ENCODE results near the gene HAUS3. TPM values are rescaled to one million over a fixed set of nuclear protein-coding genes. Genes with fewer than 3 reads are reported as not detected.

HAUS3 gene
- total RNA-seq, 1 experiment from 2014 or later: 9.5 TPM

GRCh38 chr4:2179717-2180116 lies 62.2 kb downstream of the HAUS3 start:
- DNase-seq (no peak), ATAC-seq (no peak)
- POLR2A ChIA-PET (ENCODE audit: unreplicated experiment): no interaction called here
- Histone ChIP-seq H3K4me2 (ENCODE audit: low read length) (no peak overlapping the region), H3K9me3 (ENCODE audit: low read length) (no peaks in the 10 kb centered on the region), H3F3A (ENCODE audit: low read length, unreplicated experiment) (no peaks in the 10 kb centered on the region), H3K27ac (ENCODE audit: low read length) (no peak overlapping the region), H3K4me1 (ENCODE audit: insufficient read depth, low read length) (no peaks in the 10 kb centered on the region), H3K27me3 (ENCODE audit: low read length) (no peaks in the 10 kb centered on the region), H3K4me3 (ENCODE audit: low read length) (no peak overlapping the region), H3K36me3 (ENCODE audit: low read depth, low read length) (no peaks in the 10 kb centered on the region), H2AFZ (ENCODE audit: low read length) (no peak overlapping the region), H4K20me1 (ENCODE audit: low read length) (no peaks in the 10 kb centered on the region), H3K9ac (ENCODE audit: low read length) (no peak overlapping the region), H3K79me2 (ENCODE audit: low read length) (no peaks in the 10 kb centered on the region), H3K9me2 (replicated peaks; ENCODE audit: low read length) (no peaks in the 10 kb centered on the region)
- TF ChIP-seq EZH2phosphoT487 (IDR thresholded peaks at IDR 0.05; ENCODE audit: borderline replicate concordance, low read length) (no peak), EZH2 (IDR thresholded peaks at IDR 0.05; ENCODE audit: low read length, unreplicated experiment) (no peak), CTCF (conservative IDR thresholded peaks at IDR 0.05; ENCODE audit: low read depth, low read length) (no peak)
- CTCF ChIA-PET: no interaction called here
- BruUV-seq (replicated peaks): no TSS peak
- intact Hi-C loops (cut with micrococcal nuclease): loop anchor here (10.0 kb wide), 1 partner anchor 155 kb away; no protein-coding TSS in a partner anchor

GRCh38 chr4:2178986-2179385 lies 62.9 kb downstream of the HAUS3 start:
- H3K9me3 ChIP-seq (ENCODE audit: low read length): no peaks in the 10 kb centered on the region
- ATAC-seq (no peak), DNase-seq (no peak)
- H3K4me2 ChIP-seq (ENCODE audit: low read length): no peak overlapping the region
- H3K36me3 ChIP-seq (ENCODE audit: low read depth, low read length): no peaks in the 10 kb centered on the region
- intact Hi-C loops (cut with micrococcal nuclease): no loop called here
- H3K4me3 ChIP-seq (ENCODE audit: low read length): no peak overlapping the region
- H3K9me2 ChIP-seq (replicated peaks; ENCODE audit: low read length): no peaks in the 10 kb centered on the region
- H3K27me3 ChIP-seq (ENCODE audit: low read length): no peaks in the 10 kb centered on the region
- BruUV-seq (replicated peaks): no TSS peak
- H3K4me1 ChIP-seq (ENCODE audit: insufficient read depth, low read length): no peaks in the 10 kb centered on the region
- no peak overlapping the region for H3K9ac ChIP-seq (ENCODE audit: low read length)
- no peaks in the 10 kb centered on the region for H3F3A ChIP-seq (ENCODE audit: low read length, unreplicated experiment)
- TF ChIP-seq EZH2 (IDR thresholded peaks at IDR 0.05; ENCODE audit: low read length, unreplicated experiment) (no peak), CTCF (conservative IDR thresholded peaks at IDR 0.05; ENCODE audit: low read depth, low read length) (no peak)
- POLR2A ChIA-PET (ENCODE audit: unreplicated experiment): no interaction called here
- no peak overlapping the region for H3K27ac ChIP-seq (ENCODE audit: low read length)
- H3K79me2 ChIP-seq (ENCODE audit: low read length): no peaks in the 10 kb centered on the region
- H4K20me1 ChIP-seq (ENCODE audit: low read length): no peaks in the 10 kb centered on the region
- no peak overlapping the region for H2AFZ ChIP-seq (ENCODE audit: low read length)
- CTCF ChIA-PET: no interaction called here

Other genes with a start within 250 kb of the HAUS3 start
- 30.0 and 35.8 TPM in 2 replicates for gene NELFA, start 233.1 kb downstream of the HAUS3 start, total RNA-seq (2014; rRNA removed)
- 1.6 and 2.0 TPM in 2 replicates for gene NAT8L, start 182.8 kb downstream of the HAUS3 start, total RNA-seq (2014; rRNA removed)
- 0.26 and 1.5 TPM in 2 replicates for gene POLN, start within 50 bp of the HAUS3 start, total RNA-seq (2014; rRNA removed)
- 18.9 and 27.6 TPM in 2 replicates for gene MXD4, start 20.0 kb upstream of the HAUS3 start, total RNA-seq (2014; rRNA removed)
- 6.3 and 8.0 TPM in 2 replicates for gene ZFYVE28, start 176.5 kb upstream of the HAUS3 start, total RNA-seq (2014; rRNA removed)
- gene CFAP99, start 176.8 kb upstream of the HAUS3 start, total RNA-seq (2014; rRNA removed): 1.3 TPM in 1 of 2 replicates, not detected in the other
- 27.4 and 30.4 TPM in 2 replicates for gene RNF4, start 227.0 kb upstream of the HAUS3 start, total RNA-seq (2014; rRNA removed)